Stimulated activated CD4-positive, alpha-beta T cell treated with anti-CD3 and anti-CD28 coated beads, Interleukin-12 subunit alpha, Interleukin-12 subunit beta, amount 100 ng/mL, for 48 hours (primary cell): Measurements from ENCODE around the gene RNASE13.
"Not testable (repeated sequence)": the region's sequence is repeated elsewhere in the genome, so short reads cannot be mapped to it uniquely, and the experiment has no call there.

ENCODE experiments used
- DNase-seq, 3 donors: peaks; one replicate each; pipeline ENCODE4 v3.0.0-alpha.2; 2020; ENCODE audit warnings: low read depth in 2 of 3, low spot score in 1 of 3

RNASE13 gene

GRCh38 chr14:20996521-20996920 lies 38.1 kb downstream of the RNASE13 start:
- DNase-seq = no peak

GRCh38 chr14:20989787-20990600 lies 44.6 kb downstream of the RNASE13 start, which contains the start of gene METTL17:
METTL17 (plus strand) TSS chr14:20989980; CDS start chr14:20990003, 23 bp downstream.
- peak; percentile 75 to 84 (median 82) for DNase-seq

GRCh38 chr14:20989471-20989786 lies 45.2 kb downstream of the RNASE13 start:
- DNase-seq = no peak

GRCh38 chr14:20988717-20989470 lies 45.7 kb downstream of the RNASE13 start:
- no peak for DNase-seq

GRCh38 chr14:20986811-20987210 lies 47.8 kb downstream of the RNASE13 start:
- no peak for DNase-seq

- not testable (repeated sequence) for DNase-seq
Measured at GRCh38 chr14:20985650-20986049, 49.0 kb downstream of the RNASE13 start.
